Measurements from ENCODE around the gene PHACTR3.

- TF ChIP-seq CTCF (IDR thresholded peaks at IDR 0.05) = no peak
- TF ChIP-seq POLR2A (IDR thresholded peaks at IDR 0.05) = no peak
These were observed 29.4 kb downstream of the PHACTR3 start for GRCh38 chr20:59633656-59634251.

Data from right lobe of liver (tissue), 4 donors.